A673 (cell line): Measurements from ENCODE around the gene PRLR.

ENCODE experiments used
- CTCF ChIP-seq: fragments of 300-800, 200-600 bp; sonication (generic); conservative IDR thresholded peaks from 2 replicates; pipeline ENCODE4 v1.5.1; 2017; ENCODE audit warnings: low read depth, mild to moderate bottlenecking, antibody characterized with exemption, low read length, moderate library complexity, mixed read lengths
- EZH2 ChIP-seq: fragments of 200-600 bp; sonication (generic); IDR thresholded peaks from 2 replicates; pipeline ENCODE4 v1.6.1; 2017; ENCODE audit warnings: borderline replicate concordance, low read depth, mild to moderate bottlenecking, mixed read lengths, antibody characterized with exemption, low read length; ENCODE audit not compliant: poor library complexity, severe bottlenecking

GRCh38 chr5:35125746-35126145 lies 104.5 kb downstream of the PRLR start:
- no peak for TF ChIP-seq CTCF
- no peak for TF ChIP-seq EZH2
